Right renal cortex interstitium (tissue), 3 donors: ENCODE measurements around the gene GOLGA8K. TPM values are rescaled to one million over a fixed set of nuclear protein-coding genes. Genes with fewer than 3 reads are reported as not detected.
"Not testable (repeated sequence)": the region's sequence is repeated elsewhere in the genome, so short reads cannot be mapped to it uniquely, and the experiment has no call there.

ENCODE experiments used
- DNase-seq, 3 donors: peaks; one replicate each; pipeline ENCODE4 v3.0.0-alpha.2; 2013; ENCODE audit warnings: low read depth in 3 of 3, low spot score in 2 of 3
- polyA plus RNA-seq, 3 donors: library from polyadenylated mRNA; unstranded; fragments of 120-200 nt; gene quantifications; one replicate each; pipeline ENCODE4 v1.2.1, GENCODE V29; 2013; ENCODE audit not compliant: insufficient read length in 3 of 3

Gene GOLGA8K
- 1 to 10 TPM in 1 of 3 donors, under 1 TPM in 2; 0.81 to 1.8 (median 0.97) TPM for polyA plus RNA-seq

GRCh38 chr15:32403192-32403591 is at the start of gene GOLGA8K:
Gene GOLGA8K (minus strand): TSS chr15:32403292. CDS start chr15:32403194, 98 bp downstream.
- DNase-seq = not testable (repeated sequence)

GRCh38 chr15:32440445-32440977 is 37.4 kb upstream of the GOLGA8K start:
- DNase-seq = not testable (repeated sequence)

GRCh38 chr15:32434102-32434963 is 31.2 kb upstream of the GOLGA8K start:
- not testable (repeated sequence) for DNase-seq

- DNase-seq = not testable (repeated sequence)
Measured at GRCh38 chr15:32427635-32428034, 24.5 kb upstream of the GOLGA8K start.

GRCh38 chr15:32426511-32426910 is 23.4 kb upstream of the GOLGA8K start:
- not testable (repeated sequence) for DNase-seq

- DNase-seq = not testable (repeated sequence)
Measured at GRCh38 chr15:32407903-32408302, 4.8 kb upstream of the GOLGA8K start.

- DNase-seq = not testable (repeated sequence)
Measured at GRCh38 chr15:32396522-32396921, 6.6 kb downstream of the GOLGA8K start.

GRCh38 chr15:32394745-32395144 is 8.3 kb downstream of the GOLGA8K start:
- not testable (repeated sequence) for DNase-seq

- DNase-seq = not testable (repeated sequence)
Measured at GRCh38 chr15:32388050-32388648, 14.9 kb downstream of the GOLGA8K start.

GRCh38 chr15:32385823-32386495 is 17.1 kb downstream of the GOLGA8K start:
- not testable (repeated sequence) for DNase-seq

- DNase-seq = not testable (repeated sequence)
Measured at GRCh38 chr15:32374185-32374584, 28.9 kb downstream of the GOLGA8K start.

- DNase-seq = not testable (repeated sequence)
Measured at GRCh38 chr15:32373707-32374106, 29.4 kb downstream of the GOLGA8K start.

- not testable (repeated sequence) for DNase-seq
Measured at GRCh38 chr15:32372075-32372474, 31.0 kb downstream of the GOLGA8K start.

GRCh38 chr15:32370526-32370925 is 32.6 kb downstream of the GOLGA8K start:
- DNase-seq = not testable (repeated sequence)

GRCh38 chr15:32370064-32370463 is 33.0 kb downstream of the GOLGA8K start:
- not testable (repeated sequence) for DNase-seq

- not testable (repeated sequence) for DNase-seq
Measured at GRCh38 chr15:32366492-32366891, 36.6 kb downstream of the GOLGA8K start.

GRCh38 chr15:32365955-32366354 is 37.1 kb downstream of the GOLGA8K start:
- DNase-seq = not testable (repeated sequence)

GRCh38 chr15:32364944-32365343 is 38.1 kb downstream of the GOLGA8K start:
- DNase-seq = not testable (repeated sequence)

- DNase-seq = not testable (repeated sequence)
Measured at GRCh38 chr15:32363449-32363848, 39.6 kb downstream of the GOLGA8K start.

- DNase-seq = not testable (repeated sequence)
Measured at GRCh38 chr15:32361662-32362061, 41.4 kb downstream of the GOLGA8K start.

GRCh38 chr15:32358462-32358861 is 44.6 kb downstream of the GOLGA8K start:
- DNase-seq = not testable (repeated sequence)
